DOHH2 (cell line): ENCODE measurements around the gene GREB1.

Experiments used
- EZH2phosphoT487 ChIP-seq: fragments of 200-600 bp; sonication (generic); IDR thresholded peaks from 2 replicates; pipeline ENCODE4 v1.6.1; 2017; ENCODE audit warnings: borderline replicate concordance, mild to moderate bottlenecking, antibody characterized with exemption, low read length, moderate library complexity, mixed read lengths
- TF ChIP-seq, protein P1 (sequence below): fragments of 200-600 bp; sonication (generic); IDR thresholded peaks from one replicate; pipeline ENCODE4 v1.5.1; 2014; ENCODE audit warnings: antibody characterized with exemption, mild to moderate bottlenecking, low read depth, low read length; ENCODE audit not compliant: poor library complexity, severe bottlenecking

DNA sequence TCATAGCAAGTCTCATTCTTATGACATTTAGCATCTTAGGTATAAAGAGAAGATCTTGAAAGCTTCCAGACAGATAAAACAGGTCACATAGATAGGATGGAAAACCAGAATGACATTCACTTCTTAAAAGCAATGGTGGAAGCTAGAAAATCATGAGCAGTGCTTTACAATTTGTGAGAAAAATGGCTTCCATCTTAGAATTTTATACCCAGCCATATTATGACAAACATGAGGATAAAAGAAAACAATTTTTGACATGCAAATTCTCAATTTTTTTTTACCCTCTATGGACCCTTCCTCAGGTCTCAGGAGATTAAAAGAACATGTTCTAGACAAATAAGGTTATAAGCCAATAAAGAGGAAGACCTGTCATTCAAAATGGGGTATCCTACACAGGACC, 129.0 kb downstream of the GREB1 start:
- TF ChIP-seq, protein P1, sequence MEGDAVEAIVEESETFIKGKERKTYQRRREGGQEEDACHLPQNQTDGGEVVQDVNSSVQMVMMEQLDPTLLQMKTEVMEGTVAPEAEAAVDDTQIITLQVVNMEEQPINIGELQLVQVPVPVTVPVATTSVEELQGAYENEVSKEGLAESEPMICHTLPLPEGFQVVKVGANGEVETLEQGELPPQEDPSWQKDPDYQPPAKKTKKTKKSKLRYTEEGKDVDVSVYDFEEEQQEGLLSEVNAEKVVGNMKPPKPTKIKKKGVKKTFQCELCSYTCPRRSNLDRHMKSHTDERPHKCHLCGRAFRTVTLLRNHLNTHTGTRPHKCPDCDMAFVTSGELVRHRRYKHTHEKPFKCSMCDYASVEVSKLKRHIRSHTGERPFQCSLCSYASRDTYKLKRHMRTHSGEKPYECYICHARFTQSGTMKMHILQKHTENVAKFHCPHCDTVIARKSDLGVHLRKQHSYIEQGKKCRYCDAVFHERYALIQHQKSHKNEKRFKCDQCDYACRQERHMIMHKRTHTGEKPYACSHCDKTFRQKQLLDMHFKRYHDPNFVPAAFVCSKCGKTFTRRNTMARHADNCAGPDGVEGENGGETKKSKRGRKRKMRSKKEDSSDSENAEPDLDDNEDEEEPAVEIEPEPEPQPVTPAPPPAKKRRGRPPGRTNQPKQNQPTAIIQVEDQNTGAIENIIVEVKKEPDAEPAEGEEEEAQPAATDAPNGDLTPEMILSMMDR = no peak
- TF ChIP-seq EZH2phosphoT487 = no peak
